NB4 (cell line): ENCODE results near the gene C4orf33.

Experiments
- MYC ChIP-seq: IDR thresholded peaks from 2 replicates; pipeline ENCODE4 v1.6.1; 2011; ENCODE audit warnings: low read depth, low read length
- POLR2A ChIP-seq: IDR thresholded peaks from 2 replicates; pipeline ENCODE4 v1.6.1; 2011; ENCODE audit warnings: mild to moderate bottlenecking; ENCODE audit not compliant: insufficient read length; ENCODE audit errors: extremely low read depth
- TF ChIP-seq, protein P1 (sequence below): IDR thresholded peaks from one replicate; pipeline ENCODE4 v1.5.1; 2012; ENCODE audit warnings: low read depth, low read length
- TF ChIP-seq, protein P2 (sequence below): IDR thresholded peaks from 2 replicates; pipeline ENCODE4 v1.6.1; 2011; ENCODE audit warnings: low read depth, low read length

DNA sequence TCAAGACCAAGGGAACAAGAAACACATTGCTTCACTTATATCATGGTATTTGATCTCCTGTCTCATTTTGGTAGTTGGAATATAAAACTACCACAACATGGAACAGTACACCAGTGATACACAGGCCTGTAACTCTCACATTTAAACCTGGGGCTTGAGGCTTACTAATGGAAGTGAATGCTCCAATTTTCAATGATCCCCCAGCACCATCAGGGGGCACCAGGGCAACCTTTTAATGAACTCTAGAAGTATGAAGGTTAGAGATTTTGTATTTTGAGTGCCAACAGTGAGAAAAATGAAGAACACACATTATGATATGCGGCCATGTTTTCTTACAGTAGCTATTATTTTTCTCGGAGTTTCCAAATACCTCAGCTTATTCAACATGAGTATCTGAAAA, 50.7 kb downstream of the C4orf33 start:
- TF ChIP-seq, protein P1, sequence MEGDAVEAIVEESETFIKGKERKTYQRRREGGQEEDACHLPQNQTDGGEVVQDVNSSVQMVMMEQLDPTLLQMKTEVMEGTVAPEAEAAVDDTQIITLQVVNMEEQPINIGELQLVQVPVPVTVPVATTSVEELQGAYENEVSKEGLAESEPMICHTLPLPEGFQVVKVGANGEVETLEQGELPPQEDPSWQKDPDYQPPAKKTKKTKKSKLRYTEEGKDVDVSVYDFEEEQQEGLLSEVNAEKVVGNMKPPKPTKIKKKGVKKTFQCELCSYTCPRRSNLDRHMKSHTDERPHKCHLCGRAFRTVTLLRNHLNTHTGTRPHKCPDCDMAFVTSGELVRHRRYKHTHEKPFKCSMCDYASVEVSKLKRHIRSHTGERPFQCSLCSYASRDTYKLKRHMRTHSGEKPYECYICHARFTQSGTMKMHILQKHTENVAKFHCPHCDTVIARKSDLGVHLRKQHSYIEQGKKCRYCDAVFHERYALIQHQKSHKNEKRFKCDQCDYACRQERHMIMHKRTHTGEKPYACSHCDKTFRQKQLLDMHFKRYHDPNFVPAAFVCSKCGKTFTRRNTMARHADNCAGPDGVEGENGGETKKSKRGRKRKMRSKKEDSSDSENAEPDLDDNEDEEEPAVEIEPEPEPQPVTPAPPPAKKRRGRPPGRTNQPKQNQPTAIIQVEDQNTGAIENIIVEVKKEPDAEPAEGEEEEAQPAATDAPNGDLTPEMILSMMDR: no peak
- TF ChIP-seq, protein P2, sequence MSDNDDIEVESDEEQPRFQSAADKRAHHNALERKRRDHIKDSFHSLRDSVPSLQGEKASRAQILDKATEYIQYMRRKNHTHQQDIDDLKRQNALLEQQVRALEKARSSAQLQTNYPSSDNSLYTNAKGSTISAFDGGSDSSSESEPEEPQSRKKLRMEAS: no peak
- no peak for TF ChIP-seq POLR2A
- TF ChIP-seq MYC: no peak
